DMS53 treated with DMSO at 0.1 percent for 48 hours (cell line): ENCODE results near the gene HCN2.
"Not testable (repeated sequence)": the region's sequence is repeated elsewhere in the genome, so short reads cannot be mapped to it uniquely, and the experiment has no call there.

Source experiments
- DNase-seq: peaks from one replicate; lab custom pipeline; 2025; ENCODE audit not compliant: unreplicated experiment; lab: John Stamatoyannopoulos, UW

The HCN2 gene

GRCh38 chr19:602391-603301 lies 13.0 kb downstream of the HCN2 start:
- no peak for DNase-seq

GRCh38 chr19:603302-603639 lies 13.6 kb downstream of the HCN2 start:
- DNase-seq = not testable (repeated sequence)

GRCh38 chr19:603779-604178 lies 14.1 kb downstream of the HCN2 start:
- not testable (repeated sequence) for DNase-seq

GRCh38 chr19:604355-604754 lies 14.7 kb downstream of the HCN2 start:
- no peak for DNase-seq

- not testable (repeated sequence) for DNase-seq
Observed at GRCh38 chr19:605061-605971, 15.6 kb downstream of the HCN2 start.

- no peak for DNase-seq
Observed at GRCh38 chr19:607301-608154, 17.8 kb downstream of the HCN2 start.

- DNase-seq = no peak
Observed at GRCh38 chr19:608155-609003, 18.7 kb downstream of the HCN2 start.

GRCh38 chr19:609004-609346 lies 19.3 kb downstream of the HCN2 start:
- DNase-seq = no peak

GRCh38 chr19:610071-610800 lies 20.6 kb downstream of the HCN2 start:
- no peak for DNase-seq

- no peak for DNase-seq
Observed at GRCh38 chr19:610801-611480, 21.3 kb downstream of the HCN2 start.

GRCh38 chr19:611481-611868 lies 21.8 kb downstream of the HCN2 start:
- no peak for DNase-seq

GRCh38 chr19:612941-613340 lies 23.3 kb downstream of the HCN2 start:
- DNase-seq = no peak

GRCh38 chr19:613732-614567 lies 24.3 kb downstream of the HCN2 start:
- DNase-seq = no peak

GRCh38 chr19:615619-616018 lies 25.9 kb downstream of the HCN2 start:
- peak; percentile 10 for DNase-seq

- no peak for DNase-seq
Observed at GRCh38 chr19:616062-616700, 26.5 kb downstream of the HCN2 start.

GRCh38 chr19:616747-617526 lies 27.3 kb downstream of the HCN2 start:
- no peak for DNase-seq
